ENCODE measurements around the gene OR2K2.

The OR2K2 gene

DNA sequence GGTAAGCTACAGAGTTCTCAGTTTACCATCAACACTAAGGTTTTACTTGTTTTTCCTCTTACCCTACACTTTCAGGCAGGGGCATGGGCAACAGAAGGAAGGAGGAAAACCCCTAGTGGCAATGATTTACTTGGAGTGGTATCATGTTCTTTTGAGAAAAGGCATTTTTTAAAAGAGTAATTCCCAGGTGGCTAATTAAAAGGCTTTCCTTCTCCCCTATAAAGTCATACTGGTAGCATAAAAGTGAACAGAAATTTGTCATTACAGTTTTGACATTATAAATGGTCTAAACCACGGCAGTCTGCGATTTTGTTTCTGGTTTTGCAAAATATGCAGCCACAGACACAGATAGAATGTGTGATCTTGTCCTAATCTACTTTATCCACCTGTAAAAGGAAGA, 30.9 kb upstream of the OR2K2 start:
- no peak for TF ChIP-seq TAF1 (IDR thresholded peaks at IDR 0.05; ENCODE audit: borderline replicate concordance, insufficient read depth, low read length)
- no peak for TF ChIP-seq FOXP2 (optimal IDR thresholded peaks at IDR 0.05; ENCODE audit: borderline replicate concordance, extremely low read depth, extremely low read length, insufficient read depth)
- TF ChIP-seq, protein P1, sequence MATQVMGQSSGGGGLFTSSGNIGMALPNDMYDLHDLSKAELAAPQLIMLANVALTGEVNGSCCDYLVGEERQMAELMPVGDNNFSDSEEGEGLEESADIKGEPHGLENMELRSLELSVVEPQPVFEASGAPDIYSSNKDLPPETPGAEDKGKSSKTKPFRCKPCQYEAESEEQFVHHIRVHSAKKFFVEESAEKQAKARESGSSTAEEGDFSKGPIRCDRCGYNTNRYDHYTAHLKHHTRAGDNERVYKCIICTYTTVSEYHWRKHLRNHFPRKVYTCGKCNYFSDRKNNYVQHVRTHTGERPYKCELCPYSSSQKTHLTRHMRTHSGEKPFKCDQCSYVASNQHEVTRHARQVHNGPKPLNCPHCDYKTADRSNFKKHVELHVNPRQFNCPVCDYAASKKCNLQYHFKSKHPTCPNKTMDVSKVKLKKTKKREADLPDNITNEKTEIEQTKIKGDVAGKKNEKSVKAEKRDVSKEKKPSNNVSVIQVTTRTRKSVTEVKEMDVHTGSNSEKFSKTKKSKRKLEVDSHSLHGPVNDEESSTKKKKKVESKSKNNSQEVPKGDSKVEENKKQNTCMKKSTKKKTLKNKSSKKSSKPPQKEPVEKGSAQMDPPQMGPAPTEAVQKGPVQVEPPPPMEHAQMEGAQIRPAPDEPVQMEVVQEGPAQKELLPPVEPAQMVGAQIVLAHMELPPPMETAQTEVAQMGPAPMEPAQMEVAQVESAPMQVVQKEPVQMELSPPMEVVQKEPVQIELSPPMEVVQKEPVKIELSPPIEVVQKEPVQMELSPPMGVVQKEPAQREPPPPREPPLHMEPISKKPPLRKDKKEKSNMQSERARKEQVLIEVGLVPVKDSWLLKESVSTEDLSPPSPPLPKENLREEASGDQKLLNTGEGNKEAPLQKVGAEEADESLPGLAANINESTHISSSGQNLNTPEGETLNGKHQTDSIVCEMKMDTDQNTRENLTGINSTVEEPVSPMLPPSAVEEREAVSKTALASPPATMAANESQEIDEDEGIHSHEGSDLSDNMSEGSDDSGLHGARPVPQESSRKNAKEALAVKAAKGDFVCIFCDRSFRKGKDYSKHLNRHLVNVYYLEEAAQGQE (IDR thresholded peaks at IDR 0.05; ENCODE audit: insufficient read depth in 1 of 2, low read depth in 2 of 2, low read length in 2 of 2), result no peak

DNA sequence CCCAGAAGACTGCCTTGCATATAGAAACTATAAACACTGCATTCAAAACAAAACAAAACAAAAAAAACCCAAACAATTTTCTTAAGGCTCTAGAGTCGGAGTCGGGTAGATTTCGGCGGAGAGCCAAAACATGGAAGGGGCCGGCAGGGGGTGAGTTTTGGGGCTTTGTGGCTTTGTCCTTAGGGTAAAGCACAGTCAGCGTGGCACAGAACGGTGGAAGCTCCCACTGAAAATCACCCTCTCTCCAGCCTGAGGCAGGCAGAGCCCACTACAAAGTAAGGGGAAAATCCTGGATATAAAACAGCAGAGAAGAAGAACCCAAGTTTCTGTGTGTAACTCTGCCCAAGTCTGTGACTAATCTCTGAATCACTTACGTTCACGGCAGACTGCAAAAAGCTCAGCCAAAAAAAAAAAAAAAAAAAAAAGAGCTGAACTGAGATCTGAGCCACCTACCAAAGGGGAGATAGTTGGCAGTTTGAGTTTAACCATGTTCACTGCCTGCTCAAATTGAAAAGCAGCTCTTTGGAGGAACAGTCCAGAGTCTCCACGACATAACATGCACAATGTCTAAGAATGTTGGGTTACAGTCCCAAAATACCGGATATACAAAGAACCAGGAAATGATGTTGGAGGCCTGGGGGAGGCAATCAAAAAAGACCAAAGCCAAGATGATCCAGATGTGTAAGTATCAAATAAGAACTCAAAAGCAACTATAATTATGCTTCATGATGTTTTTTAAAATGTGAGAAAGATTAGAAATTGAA, 26.6 kb upstream of the OR2K2 start:
- TF ChIP-seq SIN3A (IDR thresholded peaks at IDR 0.05; ENCODE audit: borderline replicate concordance, insufficient read depth, low read length) (no peak), FOXP2 (optimal IDR thresholded peaks at IDR 0.05; ENCODE audit: borderline replicate concordance, extremely low read depth, extremely low read length, insufficient read depth) (no peak), POLR2AphosphoS5 (IDR thresholded peaks at IDR 0.05; ENCODE audit: low read depth, low read length) (no peak), TAF1 (IDR thresholded peaks at IDR 0.05; ENCODE audit: borderline replicate concordance, insufficient read depth, low read length) (no peak)
- TF ChIP-seq, protein P1 (IDR thresholded peaks at IDR 0.05; ENCODE audit: insufficient read depth in 1 of 2, low read depth in 2 of 2, low read length in 2 of 2), result no peak

DNA sequence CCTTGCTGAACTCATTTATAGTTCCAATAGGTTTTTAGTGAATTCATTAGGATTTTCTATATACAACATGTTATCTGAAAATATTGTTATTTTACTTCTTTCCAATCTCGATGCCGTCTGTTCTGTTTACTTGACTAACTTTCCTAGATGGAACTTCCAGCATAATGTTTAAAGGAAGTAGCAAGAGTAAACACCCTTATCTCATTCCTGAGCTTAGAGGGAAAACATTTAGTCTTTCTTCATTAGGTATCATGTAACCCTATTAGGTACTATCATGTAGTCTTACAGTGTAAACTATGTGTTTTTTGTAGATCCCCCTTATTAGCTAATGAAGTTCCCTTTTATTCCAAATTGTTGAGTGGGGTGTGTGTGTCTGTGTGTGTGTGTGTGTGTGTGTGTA, 22.5 kb upstream of the OR2K2 start:
- TF ChIP-seq, protein P1 (IDR thresholded peaks at IDR 0.05; ENCODE audit: insufficient read depth in 1 of 2, low read depth in 2 of 2, low read length in 2 of 2), result no peak
- no peak for TF ChIP-seq TAF1 (IDR thresholded peaks at IDR 0.05; ENCODE audit: borderline replicate concordance, insufficient read depth, low read length)
- TF ChIP-seq FOXP2 (optimal IDR thresholded peaks at IDR 0.05; ENCODE audit: borderline replicate concordance, extremely low read depth, extremely low read length, insufficient read depth), result no peak
- TF ChIP-seq POLR2AphosphoS5 (IDR thresholded peaks at IDR 0.05; ENCODE audit: low read depth, low read length), result no peak
- no peak for TF ChIP-seq SIN3A (IDR thresholded peaks at IDR 0.05; ENCODE audit: borderline replicate concordance, insufficient read depth, low read length)

GRCh38 chr9:111350556-111350955, 20.5 kb upstream of the OR2K2 start:
- no peak for TF ChIP-seq POLR2AphosphoS5 (IDR thresholded peaks at IDR 0.05; ENCODE audit: low read depth, low read length)
- TF ChIP-seq, protein P1 (IDR thresholded peaks at IDR 0.05; ENCODE audit: insufficient read depth in 1 of 2, low read depth in 2 of 2, low read length in 2 of 2), result no peak

- TF ChIP-seq SIN3A (IDR thresholded peaks at IDR 0.05; ENCODE audit: borderline replicate concordance, insufficient read depth, low read length), result no peak
- no peak for TF ChIP-seq TAF1 (IDR thresholded peaks at IDR 0.05; ENCODE audit: borderline replicate concordance, insufficient read depth, low read length)
- TF ChIP-seq, protein P1 (IDR thresholded peaks at IDR 0.05; ENCODE audit: insufficient read depth in 1 of 2, low read depth in 2 of 2, low read length in 2 of 2), result no peak
- TF ChIP-seq POLR2AphosphoS5 (IDR thresholded peaks at IDR 0.05; ENCODE audit: low read depth, low read length), result no peak
- no peak for TF ChIP-seq FOXP2 (optimal IDR thresholded peaks at IDR 0.05; ENCODE audit: borderline replicate concordance, extremely low read depth, extremely low read length, insufficient read depth)
These were observed 19.7 kb upstream of the OR2K2 start for GRCh38 chr9:111349766-111350165.
